KMS-11 (cell line): ENCODE results near the gene DNAJB6.

Experiments used
- H2AFZ ChIP-seq: fragments of 200-600 bp; sonication (generic); 2 replicates; pipeline ENCODE4 v1.6.1; 2016; ENCODE audit warnings: antibody characterized with exemption, mixed run types, low read depth
- H3K27ac ChIP-seq: fragments of 200-600 bp; sonication (generic); 2 replicates; pipeline ENCODE4 v1.6.1; 2016; ENCODE audit warnings: mild to moderate bottlenecking, mixed run types
- H3K27me3 ChIP-seq: fragments of 200-600 bp; sonication (generic); 2 replicates; pipeline ENCODE4 v1.6.1; 2017; ENCODE audit warnings: mild to moderate bottlenecking, low read depth, mixed run types, moderate library complexity; ENCODE audit not compliant: insufficient read depth
- H3K36me3 ChIP-seq: fragments of 200-600 bp; sonication (generic); 2 replicates; pipeline ENCODE4 v1.6.1; 2017; ENCODE audit warnings: mild to moderate bottlenecking, mixed run types; ENCODE audit not compliant: insufficient read depth
- H3K4me1 ChIP-seq: fragments of 200-600 bp; sonication (generic); 2 replicates; pipeline ENCODE4 v1.6.1; 2016; ENCODE audit warnings: mild to moderate bottlenecking, low read depth, mixed run types; ENCODE audit not compliant: poor library complexity, severe bottlenecking
- H3K4me2 ChIP-seq: fragments of 200-600 bp; sonication (generic); 2 replicates; pipeline ENCODE4 v1.7.0; 2016; ENCODE audit warnings: mild to moderate bottlenecking, mixed run types
- H3K4me3 ChIP-seq: fragments of 200-600 bp; sonication (generic); IDR thresholded peaks from 2 replicates; pipeline ENCODE4 v1.6.1; 2017; ENCODE audit warnings: low read depth, low read length, mixed read lengths; ENCODE audit not compliant: insufficient read depth
- H3K79me2 ChIP-seq: fragments of 200-600 bp; sonication (generic); 2 replicates; pipeline ENCODE4 v1.6.1; 2016; ENCODE audit warnings: low read depth, mixed run types; ENCODE audit not compliant: insufficient read depth
- H3K9ac ChIP-seq: fragments of 200-600 bp; sonication (generic); 2 replicates; pipeline ENCODE4 v1.6.1; 2016; ENCODE audit warnings: mild to moderate bottlenecking, mixed run types
- H4K20me1 ChIP-seq: fragments of 200-600 bp; sonication (generic); 2 replicates; pipeline ENCODE4 v1.6.1; 2016; ENCODE audit warnings: mild to moderate bottlenecking, mixed run types; ENCODE audit not compliant: insufficient read depth
- CTCF ChIP-seq: fragments of 200-600 bp; sonication (generic); conservative IDR thresholded peaks from 2 replicates; pipeline ENCODE4 v1.6.1; 2017; ENCODE audit warnings: low read depth, mild to moderate bottlenecking, antibody characterized with exemption, low read length, moderate library complexity, mixed read lengths

DNAJB6 gene

GRCh38 chr7:157299613-157300368 is 37.0 kb upstream of the DNAJB6 start:
- no peaks in the 10 kb centered on the region for H3K79me2 ChIP-seq
- peaks cover 8% of the 10 kb centered on the region for H3K4me1 ChIP-seq
- no peaks in the 10 kb centered on the region for H4K20me1 ChIP-seq
- no peak overlapping the region for H3K4me3 ChIP-seq
- H2AFZ ChIP-seq = no peak overlapping the region
- no peak for TF ChIP-seq CTCF
- H3K36me3 ChIP-seq = no peaks in the 10 kb centered on the region
- H3K27ac ChIP-seq = no peak overlapping the region
- H3K9ac ChIP-seq = no peak overlapping the region
- no peak overlapping the region for H3K4me2 ChIP-seq
- H3K27me3 ChIP-seq = 0 out of 2 replicates have a peak, but pooled peaks cover 11% of the 10 kb centered on the region

- no peak for TF ChIP-seq CTCF
- H3K4me2 ChIP-seq = no peak overlapping the region
- no peak overlapping the region for H3K9ac ChIP-seq
- no peaks in the 10 kb centered on the region for H3K79me2 ChIP-seq
- H3K4me1 ChIP-seq = peaks cover 8% of the 10 kb centered on the region
- 0 out of 2 replicates have a peak, but pooled peaks cover 11% of the 10 kb centered on the region for H3K27me3 ChIP-seq
- no peak overlapping the region for H2AFZ ChIP-seq
- no peak overlapping the region for H3K4me3 ChIP-seq
- no peaks in the 10 kb centered on the region for H3K36me3 ChIP-seq
- H4K20me1 ChIP-seq = no peaks in the 10 kb centered on the region
- no peak overlapping the region for H3K27ac ChIP-seq
These were observed 36.4 kb upstream of the DNAJB6 start for GRCh38 chr7:157300369-157300825.

- H3K36me3 ChIP-seq = no peaks in the 10 kb centered on the region
- H3K27ac ChIP-seq = peak overlapping the region; percentile 51
- no peak for TF ChIP-seq CTCF
- no peaks in the 10 kb centered on the region for H4K20me1 ChIP-seq
- no peak overlapping the region for H3K9ac ChIP-seq
- no peak overlapping the region for H3K4me3 ChIP-seq
- H3K79me2 ChIP-seq = no peaks in the 10 kb centered on the region
- H2AFZ ChIP-seq = peak overlapping the region; percentile 53; the same call in 1 of the 2 replicates
- peaks cover 8% of the 10 kb centered on the region for H3K4me1 ChIP-seq
- H3K27me3 ChIP-seq = 0 out of 2 replicates have a peak, but pooled peaks cover 11% of the 10 kb centered on the region
- no peak overlapping the region; the same call in 1 of the 2 replicates for H3K4me2 ChIP-seq
These were observed 35.1 kb upstream of the DNAJB6 start for GRCh38 chr7:157301610-157302120.

- Histone ChIP-seq H3K27ac (no peak overlapping the region), H2AFZ (no peak overlapping the region), H3K4me1 (peaks cover 7% of the 10 kb centered on the region)
These were observed 29.7 kb upstream of the DNAJB6 start for GRCh38 chr7:157306846-157307838.

More at GRCh38 chr7:157306846-157307838, 29.7 kb upstream of the DNAJB6 start:
- H3K9ac ChIP-seq = no peak overlapping the region
- no peaks in the 10 kb centered on the region for H3K36me3 ChIP-seq
- H4K20me1 ChIP-seq = no peaks in the 10 kb centered on the region
- H3K4me2 ChIP-seq = no peak overlapping the region
- TF ChIP-seq CTCF = no peak
- H3K4me3 ChIP-seq = no peak overlapping the region
- no peaks in the 10 kb centered on the region for H3K79me2 ChIP-seq
- no peaks in the 10 kb centered on the region for H3K27me3 ChIP-seq
